Activated CD4-positive, alpha-beta T cell treated with anti-CD3 and anti-CD28 coated beads for 1 hour (primary cell): Measurements from ENCODE around the gene XCR1.
"Not testable (repeated sequence)": the region's sequence is repeated elsewhere in the genome, so short reads cannot be mapped to it uniquely, and the experiment has no call there.

Experiments used
- DNase-seq: peaks from one replicate; pipeline ENCODE4 v3.0.0-alpha.2; 2020

XCR1 gene, protein sequence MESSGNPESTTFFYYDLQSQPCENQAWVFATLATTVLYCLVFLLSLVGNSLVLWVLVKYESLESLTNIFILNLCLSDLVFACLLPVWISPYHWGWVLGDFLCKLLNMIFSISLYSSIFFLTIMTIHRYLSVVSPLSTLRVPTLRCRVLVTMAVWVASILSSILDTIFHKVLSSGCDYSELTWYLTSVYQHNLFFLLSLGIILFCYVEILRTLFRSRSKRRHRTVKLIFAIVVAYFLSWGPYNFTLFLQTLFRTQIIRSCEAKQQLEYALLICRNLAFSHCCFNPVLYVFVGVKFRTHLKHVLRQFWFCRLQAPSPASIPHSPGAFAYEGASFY

DNA sequence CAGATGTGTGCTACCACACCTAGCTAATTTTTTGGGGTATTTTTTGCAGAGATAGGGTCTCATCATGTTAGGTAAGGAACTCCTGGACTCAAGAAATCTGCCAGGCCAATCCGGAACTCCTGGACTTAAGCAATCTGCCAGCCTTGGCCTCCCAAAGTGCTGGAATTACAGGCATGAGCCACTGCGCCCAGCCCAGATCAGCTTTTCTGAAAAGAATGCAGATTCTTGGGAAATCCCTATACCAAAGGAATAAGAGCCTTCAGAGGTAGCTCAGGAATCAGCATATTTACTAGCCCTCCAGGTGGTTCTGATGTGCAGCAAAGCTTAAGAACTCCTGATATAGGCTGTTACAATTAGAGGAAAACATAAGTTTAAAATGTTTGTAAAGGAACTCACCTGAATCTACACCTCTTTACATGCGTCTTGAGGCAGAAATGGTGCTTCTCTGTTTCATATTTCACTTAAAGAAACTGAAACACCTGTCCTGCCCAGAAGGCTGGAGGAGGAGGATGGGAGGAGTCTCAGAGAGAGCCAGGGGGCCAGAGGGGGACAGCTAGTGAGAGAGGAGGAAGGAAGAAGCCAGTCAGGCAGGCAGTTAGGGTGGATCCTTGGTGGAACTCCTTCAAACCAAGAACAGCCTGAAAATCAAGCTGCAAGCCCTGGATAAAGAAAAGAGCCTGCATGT lies at the start of gene XCR1:
XCR1 (minus strand) TSS at position 463 of the 685 bp plus-strand sequence. CDS start 5,536 bp downstream, outside the sequence.
- DNase-seq = no peak

DNA sequence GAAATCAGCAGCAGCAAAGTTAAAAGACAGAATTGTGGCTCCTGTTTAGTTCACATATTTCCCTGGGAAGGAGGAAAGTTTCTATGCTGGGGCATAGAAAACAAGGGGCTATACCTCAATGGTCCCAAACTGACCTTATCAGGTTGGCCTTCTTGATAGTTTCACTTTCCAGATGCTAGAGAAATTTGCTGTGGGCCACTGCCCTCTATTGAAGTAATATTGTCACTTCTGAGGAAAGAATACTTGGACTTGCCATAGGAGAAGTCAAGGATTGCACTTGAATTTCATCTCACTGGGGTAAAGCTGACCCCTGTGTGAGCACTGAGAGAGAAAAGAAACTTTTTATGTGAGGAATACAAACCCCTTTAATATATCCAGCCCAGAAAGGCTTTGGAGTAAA lies 49.3 kb upstream of the XCR1 start:
- no peak for DNase-seq

DNA sequence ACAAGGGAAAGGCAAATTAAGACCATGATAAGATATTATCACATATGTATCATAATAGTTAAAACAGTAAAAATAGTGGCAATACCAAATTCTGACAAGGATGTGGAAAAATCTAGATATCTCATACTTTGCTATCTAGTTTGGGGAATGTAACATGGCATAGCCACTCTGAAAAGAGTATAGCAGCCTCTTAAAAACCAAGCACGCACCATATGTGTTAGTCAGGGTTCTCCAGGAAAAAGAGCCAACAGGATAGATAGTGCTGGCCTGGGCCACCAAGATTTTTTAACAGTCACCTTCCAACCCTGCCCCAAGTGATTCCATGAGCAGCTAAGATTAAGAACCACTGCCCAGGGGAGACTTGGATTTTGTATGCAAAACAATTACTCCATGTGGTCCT lies 48.5 kb upstream of the XCR1 start:
- DNase-seq = no peak

DNA sequence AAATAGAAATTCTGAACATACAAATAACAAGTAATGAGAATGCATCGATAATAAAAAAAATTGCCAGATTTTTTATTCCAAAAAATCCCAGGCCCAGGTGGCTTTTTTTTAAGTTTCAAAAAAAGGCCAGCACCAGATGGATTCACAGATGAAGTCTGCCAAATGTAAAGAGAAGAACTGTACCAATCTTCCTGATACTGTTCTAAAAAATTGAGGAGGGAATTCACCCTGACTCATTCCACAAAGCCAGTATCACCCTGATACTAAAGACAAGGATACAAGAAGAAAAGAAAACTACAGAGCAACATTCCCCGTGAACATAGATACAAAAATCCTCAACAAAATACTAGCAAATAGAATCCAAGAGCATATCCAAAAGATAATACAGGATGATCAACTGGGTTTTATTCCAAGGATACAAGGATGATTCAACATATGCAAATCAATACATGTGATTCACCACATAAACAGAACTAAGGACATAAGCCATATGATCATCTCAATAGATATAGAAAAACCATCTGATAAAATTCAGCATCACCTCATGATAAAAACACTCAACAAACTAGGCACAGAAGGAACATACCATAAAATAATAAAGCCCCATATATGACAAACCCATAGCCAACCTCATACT lies 44.1 kb upstream of the XCR1 start:
- no peak for DNase-seq

DNA sequence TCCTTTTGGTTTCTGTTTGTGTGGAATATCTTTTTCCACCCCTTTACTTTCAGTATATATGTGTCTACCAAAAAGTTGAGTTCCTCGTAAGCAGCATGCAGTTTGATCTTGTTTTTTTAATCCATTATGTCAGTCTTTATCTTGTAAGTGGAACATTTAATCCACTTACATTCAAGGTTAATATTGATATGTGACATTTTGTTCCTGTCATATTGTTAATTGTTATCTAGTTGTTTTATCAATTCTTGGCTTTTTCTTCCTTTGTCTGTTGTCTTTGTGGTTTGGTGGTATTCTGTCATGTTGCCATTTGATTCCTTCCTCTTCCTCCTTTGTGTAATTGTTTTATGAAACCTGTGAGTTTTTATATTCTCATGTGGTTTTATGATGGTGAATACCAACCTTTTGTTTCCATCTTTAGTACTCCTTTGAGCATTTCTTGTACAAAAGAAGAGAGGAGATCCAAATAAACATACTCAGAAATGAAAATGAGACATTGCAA lies 43.4 kb upstream of the XCR1 start:
- no peak for DNase-seq

DNA sequence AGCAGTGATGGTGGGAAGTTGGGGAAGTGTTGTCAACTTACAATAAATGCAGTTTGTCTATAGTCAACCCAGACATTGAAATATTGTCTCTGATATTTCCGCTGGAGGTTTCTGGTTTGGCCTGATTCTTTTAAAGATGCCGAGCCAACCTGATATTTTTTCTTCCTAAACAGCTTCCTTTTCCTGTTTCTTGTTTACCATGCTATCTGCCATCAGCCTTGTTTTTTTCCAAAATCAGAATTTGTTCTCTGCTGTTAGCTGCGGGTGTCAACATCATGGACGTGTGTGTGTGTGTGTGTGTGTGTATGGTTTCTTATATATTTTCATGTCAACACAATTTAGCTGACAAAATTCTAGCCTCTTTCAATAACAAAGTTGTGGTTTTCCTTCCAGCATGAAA lies 41.2 kb upstream of the XCR1 start:
- no peak for DNase-seq

DNA sequence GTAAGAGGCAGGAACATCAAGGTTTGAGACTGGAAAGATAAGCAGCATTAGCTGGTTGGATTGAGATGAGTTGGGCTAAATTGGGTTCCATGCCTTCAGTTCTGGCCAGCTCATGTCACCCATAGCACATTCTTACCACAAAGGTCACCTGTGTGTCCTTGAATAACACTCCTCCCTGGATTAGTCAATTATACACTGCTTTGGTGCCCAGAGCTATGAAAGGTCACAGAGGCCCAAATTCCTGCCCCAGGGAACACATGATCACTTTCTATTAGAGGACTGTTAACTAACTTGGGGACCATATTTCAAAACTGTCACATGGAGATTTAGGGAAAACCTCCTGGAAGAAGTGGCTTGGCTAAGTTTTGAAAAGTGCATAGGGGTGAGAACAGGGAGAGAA lies 40.1 kb upstream of the XCR1 start:
- DNase-seq = no peak

DNA sequence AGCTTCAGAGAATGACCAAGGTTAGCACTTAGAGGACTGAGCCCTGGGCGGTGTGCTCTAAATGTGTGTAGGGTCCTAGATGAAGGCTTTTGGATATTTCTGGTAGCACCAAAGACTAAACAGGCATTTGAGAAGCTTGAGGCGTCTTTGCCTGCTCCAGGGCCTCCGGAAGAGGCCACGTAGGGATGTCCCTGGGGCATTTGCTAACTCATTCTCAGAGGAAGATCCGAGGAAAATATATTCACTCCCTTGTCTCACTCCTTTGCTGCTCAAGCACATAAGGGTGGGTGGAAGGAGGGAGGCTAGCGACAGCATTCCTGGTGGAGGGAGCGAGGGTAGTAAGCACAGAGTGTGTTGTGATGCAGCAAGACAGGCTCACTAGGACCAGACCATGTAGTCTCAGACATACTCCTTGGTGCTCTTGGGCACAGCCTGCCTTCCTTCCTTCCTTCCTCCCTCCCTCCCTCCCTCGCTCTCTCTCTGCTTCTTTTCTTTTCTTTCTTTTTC lies 38.5 kb upstream of the XCR1 start:
- DNase-seq = no peak

DNA sequence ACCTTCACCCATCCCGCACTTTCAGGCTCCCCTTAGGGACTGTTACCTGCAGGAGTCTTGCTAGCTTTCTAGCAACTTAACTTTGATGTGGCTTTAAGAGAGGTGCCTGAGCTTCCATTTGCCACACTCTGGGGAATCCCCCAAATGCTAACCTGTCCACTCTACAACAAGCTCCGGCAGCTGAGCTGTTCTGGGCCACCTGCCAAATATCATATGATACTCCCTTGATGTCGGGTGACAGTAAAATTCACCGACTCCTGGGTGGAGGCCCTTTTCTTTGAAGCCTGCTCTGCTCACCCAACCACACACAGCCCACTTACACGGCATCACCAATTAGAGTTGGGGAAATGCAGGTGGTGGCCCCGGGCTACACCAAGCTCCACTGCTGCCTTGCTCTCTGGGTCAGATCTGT lies 38.0 kb upstream of the XCR1 start:
- DNase-seq = peak; percentile 64

DNA sequence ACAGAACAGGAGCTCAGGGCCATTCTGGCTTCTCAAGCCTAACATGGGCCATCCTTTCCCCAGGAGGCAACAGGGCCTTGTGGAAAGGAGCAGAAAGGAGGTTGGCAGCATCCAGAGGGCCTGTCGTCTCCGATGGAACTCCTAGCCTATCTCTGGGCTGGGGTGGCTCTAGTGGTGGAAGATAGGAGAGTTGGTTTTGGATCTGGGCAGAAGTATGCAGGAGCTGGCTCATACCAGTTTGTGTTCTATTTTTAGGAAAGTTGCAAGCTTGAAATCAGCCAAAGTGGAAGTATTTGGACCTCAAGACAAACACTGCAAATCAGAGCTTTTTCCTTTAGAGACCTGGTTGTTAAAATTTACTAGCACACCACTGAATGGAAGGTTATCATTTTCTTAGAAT lies 35.4 kb upstream of the XCR1 start:
- DNase-seq = no peak

DNA sequence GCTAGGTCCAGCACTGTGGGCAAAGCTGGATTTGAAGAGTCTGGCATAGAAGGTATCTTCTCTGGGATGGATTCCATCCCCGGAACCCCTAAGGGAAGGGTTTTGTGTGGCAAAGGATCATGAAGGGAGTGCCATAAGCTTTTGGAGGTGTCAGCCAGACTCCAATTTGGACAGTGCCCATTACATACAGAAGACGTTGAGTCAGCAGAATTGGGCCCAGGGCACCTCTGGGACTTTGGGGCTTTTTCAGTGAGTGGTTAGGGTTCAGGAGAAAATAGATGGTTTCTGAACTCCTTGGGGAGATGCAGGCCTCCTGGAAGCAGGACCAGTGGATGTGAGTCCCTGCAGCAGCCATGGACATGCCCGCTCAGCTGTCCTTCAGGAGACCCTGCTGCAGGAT lies 34.6 kb upstream of the XCR1 start:
- DNase-seq = no peak

DNA sequence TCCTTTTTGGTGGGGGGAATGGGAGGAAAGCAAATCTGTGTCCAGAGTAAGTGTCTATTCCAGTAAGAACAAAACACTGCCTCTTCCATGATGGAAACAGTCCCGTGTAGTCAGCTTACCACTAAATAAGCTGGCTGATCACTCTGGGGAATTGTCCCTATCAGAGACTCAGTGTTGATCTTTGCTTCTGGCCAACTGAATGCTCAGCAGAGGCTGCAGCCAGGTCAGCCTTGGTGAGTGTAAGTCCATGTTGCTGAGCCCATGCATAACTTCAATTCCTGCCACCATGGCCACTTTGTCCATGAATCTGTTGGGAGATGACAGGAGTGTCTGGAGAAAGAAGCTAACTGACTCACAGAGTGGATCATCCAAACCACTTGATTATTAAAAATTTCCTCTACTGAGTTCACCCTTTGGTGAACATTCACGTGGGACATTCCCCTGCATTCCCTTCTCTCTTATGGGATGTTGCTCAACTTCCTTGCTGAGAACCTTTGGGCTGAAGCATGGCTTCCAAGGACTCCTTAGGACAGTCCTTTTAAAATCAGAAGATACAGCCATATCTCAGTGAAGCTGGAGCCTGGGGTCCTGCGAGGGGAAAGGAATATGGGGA lies 33.9 kb upstream of the XCR1 start:
- DNase-seq = no peak

DNA sequence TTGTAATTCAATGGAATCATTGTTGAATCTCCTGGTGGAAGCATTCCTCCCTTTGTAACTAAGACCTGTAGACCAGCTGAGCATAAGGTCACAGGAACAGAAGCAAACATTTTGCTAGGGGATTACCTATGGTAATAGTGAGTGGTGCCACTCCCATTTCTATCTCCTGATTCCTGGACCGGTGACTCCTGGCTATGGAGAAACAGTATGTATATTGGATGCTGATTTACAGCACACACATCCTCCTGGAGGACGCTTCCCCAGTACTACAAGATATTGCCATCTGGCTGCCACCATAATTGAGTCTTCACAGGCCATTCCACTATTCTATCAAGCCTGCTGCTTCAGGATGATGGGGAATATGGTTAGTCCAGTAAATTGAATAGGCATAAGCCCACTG lies 33.3 kb upstream of the XCR1 start:
- no peak for DNase-seq

DNA sequence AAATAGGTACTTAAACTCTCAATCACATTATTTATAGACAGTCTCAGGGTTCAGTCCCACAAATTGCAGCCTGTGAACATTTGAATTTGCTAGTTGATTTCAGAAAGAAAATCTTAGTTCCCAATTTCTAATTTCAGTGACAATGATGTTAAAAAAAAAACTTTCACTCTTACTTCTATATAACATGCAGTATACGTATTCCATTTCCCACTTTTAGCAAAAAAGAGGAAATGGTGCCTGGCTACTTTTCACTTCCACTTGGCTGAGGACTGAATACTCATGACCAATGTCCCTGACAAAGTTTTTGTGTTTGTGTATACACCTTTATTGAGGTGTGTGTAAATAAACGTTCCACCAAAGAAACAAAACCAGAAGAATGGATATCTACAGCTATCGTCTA lies 32.1 kb upstream of the XCR1 start:
- no peak for DNase-seq

DNA sequence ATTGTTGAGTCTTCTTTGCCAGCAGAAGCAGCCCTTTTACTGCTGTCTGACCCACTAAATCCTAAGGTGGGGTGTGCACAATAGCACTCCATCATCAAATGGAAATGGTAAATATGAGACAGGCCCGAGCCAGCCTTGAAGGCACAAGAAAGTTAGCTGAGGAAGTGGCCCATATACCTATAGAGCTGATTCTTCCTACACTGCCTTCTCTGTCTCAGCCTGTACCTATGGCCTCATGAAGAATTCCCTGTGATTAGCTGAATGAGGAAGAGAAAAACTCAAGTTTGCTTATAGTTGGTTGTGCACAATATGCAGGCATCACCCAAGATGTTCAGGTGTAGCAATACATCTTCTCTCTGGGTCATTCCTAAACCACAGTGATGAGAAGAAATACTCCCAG lies 31.7 kb upstream of the XCR1 start:
- no peak for DNase-seq

DNA sequence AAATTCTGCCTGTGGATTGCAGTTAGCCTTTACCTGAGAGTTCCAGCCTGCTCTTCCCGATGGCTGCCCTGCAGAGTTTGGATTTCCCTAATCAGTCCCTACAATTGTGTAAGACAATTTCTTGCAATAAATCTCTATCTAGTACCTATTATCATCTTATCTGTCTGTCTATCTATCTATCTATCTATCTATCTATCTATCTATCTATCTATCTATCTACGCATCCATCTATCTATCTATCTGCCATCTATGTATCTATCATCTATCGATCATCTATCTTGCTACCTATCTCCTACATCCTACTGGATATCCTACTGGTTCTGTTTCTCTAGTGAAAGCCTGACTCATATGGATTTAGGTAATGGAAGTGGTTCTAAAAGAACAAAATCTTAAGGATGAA lies 30.4 kb upstream of the XCR1 start:
- DNase-seq = no peak

DNA sequence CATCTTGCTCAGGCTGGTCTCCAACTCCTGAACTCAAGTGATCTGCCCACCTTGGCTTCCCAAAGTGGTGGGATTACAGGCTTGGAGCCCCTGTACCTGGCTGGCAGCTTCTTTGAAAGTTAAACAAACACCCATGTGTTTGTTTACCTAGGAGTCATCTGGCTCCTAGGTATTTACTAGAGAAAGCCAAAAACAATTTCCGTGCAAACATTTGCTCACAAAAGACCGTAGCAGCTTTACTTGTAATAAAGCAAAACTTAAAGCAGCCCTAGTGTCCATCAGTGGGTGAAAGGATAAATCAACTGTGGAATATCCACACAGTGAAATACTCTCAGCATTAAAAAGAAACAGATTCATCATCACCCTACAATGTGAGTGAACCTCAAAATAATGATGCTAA lies 29.4 kb upstream of the XCR1 start:
- DNase-seq = no peak

DNA sequence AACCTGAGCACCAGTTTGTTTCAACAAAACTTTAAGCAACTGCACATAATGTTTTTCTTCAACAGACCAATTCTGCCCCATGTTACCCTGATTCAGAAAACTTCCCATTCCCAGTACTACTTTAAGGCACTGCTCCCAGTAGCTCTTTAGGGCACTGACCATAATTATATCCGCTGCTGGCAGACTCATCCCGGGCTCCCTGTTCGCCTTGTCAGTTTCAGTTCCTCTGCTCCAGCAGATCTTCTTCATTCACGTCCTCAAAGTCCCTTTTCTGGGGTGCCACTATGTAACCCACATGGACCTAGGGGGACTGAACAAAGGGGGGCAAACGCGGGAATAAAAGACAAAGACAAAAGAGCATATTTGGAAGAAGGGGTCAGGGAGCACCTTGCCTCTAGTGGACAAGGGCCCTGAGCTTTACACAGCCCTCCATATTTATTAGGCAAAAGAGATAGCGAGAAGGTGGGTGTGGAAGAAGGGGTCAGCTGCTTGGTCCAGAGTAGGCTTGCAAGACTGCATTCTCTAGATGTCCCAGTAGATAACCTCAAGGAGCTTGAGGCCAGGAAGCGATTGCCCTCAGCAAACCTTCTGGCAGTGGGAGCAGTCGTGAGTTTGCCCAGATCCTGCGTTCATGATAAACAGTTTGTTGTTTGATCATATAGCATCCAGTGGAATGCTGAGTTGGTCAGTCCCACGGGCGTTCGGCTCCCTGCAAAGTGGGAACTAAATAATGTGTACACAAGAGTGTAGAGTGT lies 26.7 kb upstream of the XCR1 start:
- DNase-seq = not testable (repeated sequence)

DNA sequence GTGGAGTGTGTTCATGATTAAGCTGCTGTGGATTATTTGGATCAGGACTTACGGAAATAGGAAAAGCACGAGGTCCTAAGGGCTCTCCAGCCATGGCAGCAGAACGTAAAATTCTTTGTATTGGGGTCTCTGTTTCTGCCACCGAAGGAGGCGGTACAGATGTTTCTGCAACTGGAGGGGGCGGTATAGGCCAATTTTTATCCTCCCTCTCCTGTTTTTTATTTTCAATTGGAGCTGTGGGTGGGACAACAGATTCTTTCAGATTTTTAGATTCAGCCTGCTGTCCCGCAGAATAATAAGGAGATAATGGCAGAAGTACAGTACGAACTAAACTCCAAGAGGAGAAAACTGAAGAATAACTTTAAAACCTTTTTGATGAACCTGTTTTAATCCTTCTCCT lies 26.0 kb upstream of the XCR1 start:
- not testable (repeated sequence) for DNase-seq

DNA sequence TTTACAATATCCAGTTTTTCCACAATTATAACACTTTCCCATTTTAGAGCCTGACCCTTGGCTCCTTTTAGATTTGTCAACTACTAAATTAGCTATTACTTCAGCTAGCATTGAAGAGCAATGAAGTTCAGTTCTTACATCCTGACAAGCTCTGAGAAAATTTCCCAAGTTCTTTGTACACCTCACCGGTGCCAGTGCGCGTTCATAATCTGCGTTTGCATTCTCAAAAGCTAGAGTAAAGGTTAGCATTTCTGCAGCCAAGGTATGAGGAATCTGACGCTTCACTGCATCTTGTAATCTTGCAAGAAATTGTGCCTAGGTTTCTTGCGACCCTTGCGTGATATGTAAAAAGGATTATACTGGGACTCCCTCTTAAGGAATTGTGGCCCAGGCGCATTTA lies 25.2 kb upstream of the XCR1 start:
- no peak for DNase-seq

DNA sequence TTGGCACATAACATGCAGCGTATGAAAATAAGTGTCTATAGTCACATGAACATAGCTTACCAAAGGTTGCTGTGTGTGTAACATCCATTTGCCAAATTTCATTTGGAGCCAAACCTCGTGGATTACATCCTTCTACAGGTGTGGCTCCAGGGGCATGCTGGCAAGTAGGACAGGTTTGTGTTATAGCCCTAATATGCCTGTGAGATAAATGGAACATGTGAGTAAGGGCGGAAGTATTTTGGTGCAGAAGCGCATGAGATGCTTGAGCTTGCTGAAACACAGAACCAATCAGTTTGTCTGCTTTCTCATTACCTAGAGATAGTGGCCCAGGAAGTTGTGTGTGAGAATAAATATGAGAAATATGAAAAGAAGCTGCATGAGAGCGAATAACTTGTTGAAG lies 21.8 kb upstream of the XCR1 start:
- no peak for DNase-seq

DNA sequence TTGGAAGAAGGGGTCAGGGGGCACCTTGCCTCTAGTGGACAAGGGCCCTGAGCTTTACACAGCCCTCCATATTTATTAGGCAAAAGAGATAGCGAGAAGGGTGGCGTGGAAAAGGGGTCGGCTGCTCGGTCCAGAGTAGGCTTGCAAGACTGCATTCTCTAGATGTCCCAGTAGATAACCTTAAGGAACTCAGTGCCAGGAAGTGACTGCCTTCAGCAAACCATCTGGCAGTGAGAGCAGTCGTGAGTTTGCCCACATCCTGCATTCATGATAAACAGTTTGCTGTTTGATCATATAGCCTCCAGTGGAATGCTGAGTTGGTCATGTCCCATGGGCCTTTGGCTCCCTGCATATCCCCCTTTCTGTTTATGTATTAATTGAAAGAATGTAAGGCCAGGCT lies 18.9 kb upstream of the XCR1 start:
- not testable (repeated sequence) for DNase-seq

DNA sequence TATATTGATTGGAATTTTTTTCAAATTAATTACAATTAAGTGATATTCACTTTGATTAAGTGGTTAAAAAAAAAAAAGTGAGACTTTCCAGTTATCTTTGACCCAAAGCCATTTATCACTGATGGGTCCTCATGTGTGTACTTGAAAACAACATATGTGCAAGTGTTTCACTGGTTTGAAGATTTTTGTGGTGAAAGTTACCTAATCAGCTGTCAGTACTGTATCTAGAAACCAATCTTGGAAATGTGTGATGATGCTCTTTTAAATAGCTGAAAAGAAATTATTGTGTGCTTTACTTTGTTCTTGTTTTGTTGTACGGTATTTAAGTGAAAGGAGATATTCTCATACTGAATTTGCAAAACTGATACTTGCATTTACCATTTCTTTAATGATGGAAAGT lies 11.6 kb upstream of the XCR1 start:
- no peak for DNase-seq
